ENCODE results near the gene GNB5. TPM values are rescaled to one million over a fixed set of nuclear protein-coding genes. Genes with fewer than 3 reads are reported as not detected.

Gene GNB5
- total RNA-seq, 1 experiment from 2014 or later: 58.7 TPM

- no peak for TF ChIP-seq SIN3A (IDR thresholded peaks at IDR 0.05; ENCODE audit: borderline replicate concordance, insufficient read depth, low read depth, low read length)
Observed at GRCh38 chr15:52186651-52187486, 4.3 kb downstream of the GNB5 start (continued).

- ChIA-PET CTCF (interaction anchor here (1.4 kb wide), 1 partner anchor 8 kb away, joined by 3 read pairs; no protein-coding TSS in a partner anchor), POLR2A (interaction anchor here (0.7 kb wide), 1 partner anchor 62 kb away, joined by 4 read pairs; no protein-coding TSS in a partner anchor)
- in situ Hi-C loops (cut with HindIII; ENCODE audit: low pct_unique_long_range_greater_than_20kb, low sequenced_read_pairs): no loop called here
- no TSS peak for BruUV-seq (replicated peaks)
- intact Hi-C loops (cut with micrococcal nuclease; ENCODE audit: unreplicated experiment): no loop called here
- no peak overlapping the region for H3K27ac ChIP-seq (ENCODE audit: low read length)
- H3K4me3 ChIP-seq (ENCODE audit: low read depth in 2 of 2, low read length in 2 of 2): no peak overlapping the region
- no peak for ATAC-seq
- TF ChIP-seq CTCF (IDR thresholded peaks at IDR 0.05) (no peak), SIN3A (IDR thresholded peaks at IDR 0.05; ENCODE audit: borderline replicate concordance, insufficient read depth, low read depth, low read length) (no peak)
- H3K9me3 ChIP-seq (ENCODE audit: control insufficient read depth, insufficient read depth, low read depth, low read length): no peaks in the 10 kb centered on the region
- no peak for DNase-seq (ENCODE audit: low read depth, low spot score)
- no peaks in the 10 kb centered on the region for H3K36me3 ChIP-seq (ENCODE audit: control insufficient read depth, insufficient read depth, low read length)
- no peaks in the 10 kb centered on the region for H3K27me3 ChIP-seq (ENCODE audit: control insufficient read depth, insufficient read depth, low read length)
- peaks cover 3% of the 10 kb centered on the region; the same call in 1 of the 2 replicates for H3K4me1 ChIP-seq (ENCODE audit: control insufficient read depth, insufficient read depth, low read length)
Observed at GRCh38 chr15:52185151-52185561, 6.0 kb downstream of the GNB5 start.

GRCh38 chr15:52184721-52185120 is 6.5 kb downstream of the GNB5 start:
- H3K4me1 ChIP-seq (ENCODE audit: control insufficient read depth, insufficient read depth, low read length): peaks cover 3% of the 10 kb centered on the region; the same call in 1 of the 2 replicates
- no peaks in the 10 kb centered on the region for H3K27me3 ChIP-seq (ENCODE audit: control insufficient read depth, insufficient read depth, low read length)
- TF ChIP-seq POLR2AphosphoS5 (IDR thresholded peaks at IDR 0.05; ENCODE audit: low read depth, low read length) (no peak), TCF7L2 (IDR thresholded peaks at IDR 0.05; ENCODE audit: low read depth, low read length) (no peak), CTCF (IDR thresholded peaks at IDR 0.05) (no peak), SIN3A (IDR thresholded peaks at IDR 0.05; ENCODE audit: borderline replicate concordance, insufficient read depth, low read depth, low read length) (no peak), REST (IDR thresholded peaks at IDR 0.05; ENCODE audit: insufficient read depth in 1 of 2, low read depth in 2 of 2, low read length in 1 of 2) (no peak)
- no peak overlapping the region for H3K27ac ChIP-seq (ENCODE audit: low read length)
- H3K9me3 ChIP-seq (ENCODE audit: control insufficient read depth, insufficient read depth, low read depth, low read length): no peaks in the 10 kb centered on the region
- H3K4me3 ChIP-seq (ENCODE audit: low read depth in 2 of 2, low read length in 2 of 2): no peak overlapping the region
- H3K36me3 ChIP-seq (ENCODE audit: control insufficient read depth, insufficient read depth, low read length): no peaks in the 10 kb centered on the region
- DNase-seq (ENCODE audit: low read depth, low spot score): no peak
- intact Hi-C loops (cut with micrococcal nuclease; ENCODE audit: unreplicated experiment) (no loop called here), in situ Hi-C loops (cut with HindIII; ENCODE audit: low pct_unique_long_range_greater_than_20kb, low sequenced_read_pairs) (no loop called here)
- no TSS peak for BruUV-seq (replicated peaks)
- no peak for ATAC-seq
- POLR2A ChIA-PET: interaction anchor here (0.7 kb wide), 1 partner anchor 61 kb away, joined by 4 read pairs; no protein-coding TSS in a partner anchor
- CTCF ChIA-PET: interaction anchor here (1.0 to 1.7 kb wide), 4 partner anchors 9 to 43 kb away, joined by 3 to 9 read pairs (median 4); no protein-coding TSS in a partner anchor

Measured in Panc1 (cell line).